ENCODE results near the gene METTL3. TPM values are rescaled to one million over a fixed set of nuclear protein-coding genes. Genes with fewer than 3 reads are reported as not detected.

The METTL3 gene
- total and polyA plus RNA-seq, 2 of the 4 experiments (the other 2 are of a cell fraction) = 90.6 to 109 TPM

DNA sequence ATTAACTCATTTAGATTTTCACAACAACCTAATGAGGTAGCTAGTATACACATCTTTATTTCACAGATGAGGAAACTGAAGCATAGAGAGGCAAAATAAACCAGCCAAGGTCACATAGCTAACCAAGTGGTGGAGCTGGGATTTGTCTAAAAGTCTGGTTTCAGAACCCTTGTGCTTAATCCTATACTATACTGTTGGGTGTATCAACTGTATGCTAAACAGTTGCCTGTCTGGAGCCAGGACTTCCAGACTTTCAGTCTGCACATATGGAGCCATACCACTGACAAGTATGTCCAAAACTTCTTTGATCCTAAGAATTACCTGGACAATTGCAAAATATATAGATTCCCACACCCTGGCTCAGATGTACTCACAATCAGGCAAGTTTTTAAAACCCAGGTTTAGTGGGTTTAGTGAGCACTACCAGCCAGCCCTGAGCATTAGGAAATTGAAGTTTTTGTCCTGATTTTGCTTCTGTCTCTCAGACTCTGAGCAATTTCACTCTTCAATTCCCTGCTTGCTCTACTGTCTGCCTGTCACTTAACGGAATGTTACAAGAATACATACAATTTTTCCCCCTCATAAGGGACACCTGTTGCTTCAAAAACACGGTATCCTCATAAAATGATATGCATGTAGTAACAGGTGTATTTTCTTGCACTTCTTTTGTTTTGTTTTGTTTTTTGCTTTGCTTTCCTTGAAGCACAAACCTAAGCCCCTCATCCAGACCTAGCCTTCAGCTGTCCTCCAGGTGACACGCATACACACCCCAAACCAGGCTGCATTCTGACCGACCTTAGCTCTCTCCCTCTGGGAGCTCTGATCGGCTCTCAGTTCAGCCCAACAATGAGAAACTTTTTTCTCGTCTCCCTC lies 24.6 kb upstream of the METTL3 start:
- H2AFZ ChIP-seq (replicated peaks; ENCODE audit: low read length, poor library complexity) = no peak overlapping the region
- H2AK9ac ChIP-seq (replicated peaks; ENCODE audit: low read depth, low read length, poor library complexity) = no peak overlapping the region
- no peak overlapping the region for H2BK120ac ChIP-seq (ENCODE audit: low read depth, low read length)
- dilution Hi-C loops (cut with HindIII; ENCODE audit: low sequenced_read_pairs, unreplicated experiment) = no loop called here
- H4K5ac ChIP-seq (ENCODE audit: low read depth, low read length) = no peak overlapping the region
- ATAC-seq (ENCODE audit: low read depth) = no peak
- H2AK5ac ChIP-seq (ENCODE audit: low read depth, low read length) = no peak overlapping the region
- no peaks in the 10 kb centered on the region for H3K4me1 ChIP-seq (ENCODE audit: control insufficient read depth, insufficient read depth, low read length)
- in situ Hi-C loops (cut with MboI; ENCODE audit: low sequenced_read_pairs) = no loop called here
- no TSS peak for BruUV-seq (replicated peaks)
- H2BK20ac ChIP-seq (ENCODE audit: low read depth, low read length) = no peak overlapping the region
- TF ChIP-seq, protein P1, sequence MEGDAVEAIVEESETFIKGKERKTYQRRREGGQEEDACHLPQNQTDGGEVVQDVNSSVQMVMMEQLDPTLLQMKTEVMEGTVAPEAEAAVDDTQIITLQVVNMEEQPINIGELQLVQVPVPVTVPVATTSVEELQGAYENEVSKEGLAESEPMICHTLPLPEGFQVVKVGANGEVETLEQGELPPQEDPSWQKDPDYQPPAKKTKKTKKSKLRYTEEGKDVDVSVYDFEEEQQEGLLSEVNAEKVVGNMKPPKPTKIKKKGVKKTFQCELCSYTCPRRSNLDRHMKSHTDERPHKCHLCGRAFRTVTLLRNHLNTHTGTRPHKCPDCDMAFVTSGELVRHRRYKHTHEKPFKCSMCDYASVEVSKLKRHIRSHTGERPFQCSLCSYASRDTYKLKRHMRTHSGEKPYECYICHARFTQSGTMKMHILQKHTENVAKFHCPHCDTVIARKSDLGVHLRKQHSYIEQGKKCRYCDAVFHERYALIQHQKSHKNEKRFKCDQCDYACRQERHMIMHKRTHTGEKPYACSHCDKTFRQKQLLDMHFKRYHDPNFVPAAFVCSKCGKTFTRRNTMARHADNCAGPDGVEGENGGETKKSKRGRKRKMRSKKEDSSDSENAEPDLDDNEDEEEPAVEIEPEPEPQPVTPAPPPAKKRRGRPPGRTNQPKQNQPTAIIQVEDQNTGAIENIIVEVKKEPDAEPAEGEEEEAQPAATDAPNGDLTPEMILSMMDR (conservative IDR thresholded peaks at IDR 0.05; ENCODE audit: low read depth, low read length) = no peak
- no peak for TF ChIP-seq MXI1 (IDR thresholded peaks at IDR 0.05; ENCODE audit: borderline replicate concordance, low read depth, low read length)
- no peak for TF ChIP-seq CHD1 (IDR thresholded peaks at IDR 0.05; ENCODE audit: low read depth, low read length)
- no peak for TF ChIP-seq FOS (IDR thresholded peaks at IDR 0.05; ENCODE audit: low read depth, low read length)
- TF ChIP-seq, protein P2, sequence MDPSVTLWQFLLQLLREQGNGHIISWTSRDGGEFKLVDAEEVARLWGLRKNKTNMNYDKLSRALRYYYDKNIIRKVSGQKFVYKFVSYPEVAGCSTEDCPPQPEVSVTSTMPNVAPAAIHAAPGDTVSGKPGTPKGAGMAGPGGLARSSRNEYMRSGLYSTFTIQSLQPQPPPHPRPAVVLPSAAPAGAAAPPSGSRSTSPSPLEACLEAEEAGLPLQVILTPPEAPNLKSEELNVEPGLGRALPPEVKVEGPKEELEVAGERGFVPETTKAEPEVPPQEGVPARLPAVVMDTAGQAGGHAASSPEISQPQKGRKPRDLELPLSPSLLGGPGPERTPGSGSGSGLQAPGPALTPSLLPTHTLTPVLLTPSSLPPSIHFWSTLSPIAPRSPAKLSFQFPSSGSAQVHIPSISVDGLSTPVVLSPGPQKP (IDR thresholded peaks at IDR 0.05; ENCODE audit: borderline replicate concordance, low read depth, low read length) = no peak
- no peak overlapping the region; the same call in 1 of the 2 replicates for H3K4me2 ChIP-seq (ENCODE audit: low read depth, low read length)
- CTCF ChIA-PET = no interaction called here
- H3K27ac ChIP-seq (ENCODE audit: insufficient read depth, low read length) = no peak overlapping the region
- H3K27me3 ChIP-seq (ENCODE audit: control insufficient read depth, insufficient read depth, low read length) = peaks cover 49% of the 10 kb centered on the region
- H3K9me1 ChIP-seq (ENCODE audit: insufficient read depth, low read length) = no peaks in the 10 kb centered on the region
- no peak overlapping the region for H2BK5ac ChIP-seq (ENCODE audit: low read depth, low read length, poor library complexity, severe bottlenecking)
- H3K4ac ChIP-seq (ENCODE audit: low read depth, low read length) = no peak overlapping the region
- POLR2A ChIA-PET (ENCODE audit: unreplicated experiment) = interaction anchor here (0.6 kb wide), 2 partner anchors 9 to 1194 kb away, joined by 3 to 11 read pairs; partner anchors contain the start of gene SALL2
- no CpG with 5 or more reads among the region's 6 CpGs for WGBS, 2 experiments (ENCODE audit: extremely low coverage in 2 of 2, insufficient read length in 1 of 2)
- H3K4me3 ChIP-seq (ENCODE audit: insufficient read depth, low read depth, low read length) = no peak overlapping the region
- H4K8ac ChIP-seq (ENCODE audit: low read depth in 2 of 2, low read length in 2 of 2) = no peak overlapping the region
- H3K9ac ChIP-seq (ENCODE audit: low read depth, low read length) = no peak overlapping the region
- no peaks in the 10 kb centered on the region for H3K36me3 ChIP-seq (ENCODE audit: control insufficient read depth, insufficient read depth, low read length)
- H3K18ac ChIP-seq (ENCODE audit: low read depth, low read length) = no peak overlapping the region
- DNase-seq = no peak
- H3K23ac ChIP-seq (ENCODE audit: low read depth, low read length) = no peak overlapping the region
- no peaks in the 10 kb centered on the region for H3K79me1 ChIP-seq (ENCODE audit: low read depth in 1 of 2, low read length in 2 of 2)
- H2BK15ac ChIP-seq (ENCODE audit: low read depth, low read length) = no peak overlapping the region
- no peak overlapping the region for H3K14ac ChIP-seq (replicated peaks; ENCODE audit: low read depth, low read length)
- no peak overlapping the region for H4K91ac ChIP-seq (ENCODE audit: insufficient read depth, low read depth, low read length)
- 0 out of 2 replicates have a peak, but pooled peaks cover 1% of the 10 kb centered on the region for H3K9me3 ChIP-seq (ENCODE audit: control insufficient read depth, insufficient read depth, low read length)
- intact Hi-C loops (cut with micrococcal nuclease) = no loop called here
- H3K56ac ChIP-seq (ENCODE audit: extremely low read depth, insufficient read depth, low read length) = no peak overlapping the region
- H4K20me1 ChIP-seq (ENCODE audit: insufficient read depth, low read length) = no peaks in the 10 kb centered on the region
